ENCODE results near the gene CEBPE. TPM values are rescaled to one million over a fixed set of nuclear protein-coding genes. Genes with fewer than 3 reads are reported as not detected.

Gene CEBPE
- total RNA-seq, 1 donor from 2014 or later, result not detected

DNA sequence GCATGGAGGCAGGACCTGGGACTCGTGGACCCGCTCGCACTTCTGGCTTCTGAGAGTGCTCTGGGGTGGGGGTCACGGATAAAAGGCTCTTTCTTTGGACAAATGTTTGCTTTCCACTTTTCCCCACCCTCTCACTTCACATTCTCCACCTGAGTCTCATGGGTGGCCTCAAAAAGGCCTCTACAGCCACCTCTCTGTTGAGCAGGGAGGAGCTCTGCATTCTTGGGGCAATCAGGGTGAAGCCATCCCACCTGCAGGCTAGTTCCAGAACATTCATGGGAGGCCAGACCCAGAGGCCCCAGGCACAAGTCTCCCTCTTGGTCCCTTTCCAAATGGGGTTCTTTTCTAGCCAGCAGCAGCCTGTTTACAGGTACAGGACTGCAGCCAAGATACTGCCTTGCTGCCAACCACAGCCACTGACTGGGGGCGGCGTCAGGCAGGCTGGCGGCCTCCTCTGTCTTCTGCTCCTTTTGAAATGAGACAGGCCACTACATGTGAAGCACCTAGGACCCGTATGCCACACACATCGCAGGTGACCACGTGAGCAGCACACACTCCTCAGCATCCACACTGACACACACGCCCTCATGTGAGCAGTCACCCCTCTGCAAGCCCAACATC is 18.2 kb upstream of the CEBPE start:
- Histone ChIP-seq H2AFZ (ENCODE audit: low read depth, low read length) (no peak overlapping the region), H4K20me1 (ENCODE audit: insufficient read depth, low read length) (no peaks in the 10 kb centered on the region), H3K4me2 (ENCODE audit: low read length) (no peak overlapping the region), H3K27ac (ENCODE audit: low read depth, low read length) (no peak overlapping the region), H3K4me1 (ENCODE audit: insufficient read depth, low read length) (no peaks in the 10 kb centered on the region), H3K4me3 (ENCODE audit: insufficient read depth, low read depth, low read length) (no peak overlapping the region), H3K27me3 (ENCODE audit: insufficient read depth, low read length) (no peaks in the 10 kb centered on the region), H3K9me3 (ENCODE audit: insufficient read depth, low read depth, low read length) (no peaks in the 10 kb centered on the region), H3K9ac (ENCODE audit: low read length) (no peak overlapping the region), H3K79me2 (ENCODE audit: insufficient read depth, low read length) (no peaks in the 10 kb centered on the region), H3K36me3 (ENCODE audit: insufficient read depth, low read length) (no peaks in the 10 kb centered on the region)
- Mint-ChIP-seq H3K9me3 (ENCODE audit: unreplicated experiment) (no peaks in the 10 kb centered on the region), H3K4me3 (ENCODE audit: unreplicated experiment) (no peak overlapping the region), H3K36me3 (ENCODE audit: low read depth, unreplicated experiment) (peaks cover 3% of the 10 kb centered on the region), H3K4me1 (ENCODE audit: low read depth, unreplicated experiment) (peaks cover 1% of the 10 kb centered on the region), H3K27me3 (ENCODE audit: low read depth, unreplicated experiment) (peaks cover 35% of the 10 kb centered on the region), H3K27ac (ENCODE audit: unreplicated experiment) (no peak overlapping the region)
- no peak for FAIRE-seq
- no peak for DNase-seq (ENCODE audit: low read depth)
- TF ChIP-seq, protein P1, sequence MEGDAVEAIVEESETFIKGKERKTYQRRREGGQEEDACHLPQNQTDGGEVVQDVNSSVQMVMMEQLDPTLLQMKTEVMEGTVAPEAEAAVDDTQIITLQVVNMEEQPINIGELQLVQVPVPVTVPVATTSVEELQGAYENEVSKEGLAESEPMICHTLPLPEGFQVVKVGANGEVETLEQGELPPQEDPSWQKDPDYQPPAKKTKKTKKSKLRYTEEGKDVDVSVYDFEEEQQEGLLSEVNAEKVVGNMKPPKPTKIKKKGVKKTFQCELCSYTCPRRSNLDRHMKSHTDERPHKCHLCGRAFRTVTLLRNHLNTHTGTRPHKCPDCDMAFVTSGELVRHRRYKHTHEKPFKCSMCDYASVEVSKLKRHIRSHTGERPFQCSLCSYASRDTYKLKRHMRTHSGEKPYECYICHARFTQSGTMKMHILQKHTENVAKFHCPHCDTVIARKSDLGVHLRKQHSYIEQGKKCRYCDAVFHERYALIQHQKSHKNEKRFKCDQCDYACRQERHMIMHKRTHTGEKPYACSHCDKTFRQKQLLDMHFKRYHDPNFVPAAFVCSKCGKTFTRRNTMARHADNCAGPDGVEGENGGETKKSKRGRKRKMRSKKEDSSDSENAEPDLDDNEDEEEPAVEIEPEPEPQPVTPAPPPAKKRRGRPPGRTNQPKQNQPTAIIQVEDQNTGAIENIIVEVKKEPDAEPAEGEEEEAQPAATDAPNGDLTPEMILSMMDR (IDR thresholded peaks at IDR 0.05; ENCODE audit: insufficient read depth, low read depth, low read length), result no peak
- TF ChIP-seq EZH2 (IDR thresholded peaks at IDR 0.05; ENCODE audit: insufficient read depth, low read length), result no peak

DNA sequence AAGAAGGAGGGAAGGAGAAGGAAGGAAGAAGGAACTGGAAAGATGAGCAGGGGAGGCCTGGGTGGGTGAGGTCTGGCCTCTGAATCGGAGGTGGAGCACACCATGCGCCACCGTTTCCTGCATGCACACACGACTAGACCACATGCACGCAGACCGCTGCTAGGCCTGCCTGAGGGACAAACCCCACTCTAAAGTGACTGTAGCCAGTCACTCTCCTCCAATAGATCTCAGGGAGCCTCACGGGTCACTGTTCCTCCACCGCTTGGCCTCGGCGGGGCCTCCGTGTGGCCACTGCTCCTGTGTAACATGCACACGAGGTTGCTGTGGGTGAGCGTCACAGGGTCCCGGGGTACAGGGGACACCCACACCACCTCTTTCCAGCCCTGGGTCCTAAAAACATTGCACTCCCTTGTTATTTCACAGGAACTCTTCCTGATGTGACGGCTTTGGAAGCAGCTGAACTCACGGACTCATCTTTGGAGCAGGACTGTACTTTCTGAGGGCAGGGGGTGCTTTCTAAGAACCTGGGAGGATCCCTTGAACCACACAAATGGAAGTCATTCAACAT is 17.6 kb upstream of the CEBPE start:
- Histone ChIP-seq H3K4me2 (ENCODE audit: low read length) (no peak overlapping the region), H3K4me3 (ENCODE audit: insufficient read depth, low read depth, low read length) (no peak overlapping the region), H2AFZ (ENCODE audit: low read depth, low read length) (no peak overlapping the region), H3K9ac (ENCODE audit: low read length) (no peak overlapping the region), H3K27ac (ENCODE audit: low read depth, low read length) (no peak overlapping the region), H3K9me3 (ENCODE audit: insufficient read depth, low read depth, low read length) (no peaks in the 10 kb centered on the region), H3K27me3 (ENCODE audit: insufficient read depth, low read length) (peaks cover 1% of the 10 kb centered on the region), H3K36me3 (ENCODE audit: insufficient read depth, low read length) (no peaks in the 10 kb centered on the region), H4K20me1 (ENCODE audit: insufficient read depth, low read length) (no peaks in the 10 kb centered on the region), H3K4me1 (ENCODE audit: insufficient read depth, low read length) (no peaks in the 10 kb centered on the region), H3K79me2 (ENCODE audit: insufficient read depth, low read length) (no peaks in the 10 kb centered on the region)
- TF ChIP-seq, protein P1 (IDR thresholded peaks at IDR 0.05; ENCODE audit: insufficient read depth, low read depth, low read length), result no peak
- TF ChIP-seq EZH2 (IDR thresholded peaks at IDR 0.05; ENCODE audit: insufficient read depth, low read length), result no peak
- Mint-ChIP-seq H3K36me3 (ENCODE audit: low read depth, unreplicated experiment) (peaks cover 3% of the 10 kb centered on the region), H3K9me3 (ENCODE audit: unreplicated experiment) (no peaks in the 10 kb centered on the region), H3K4me1 (ENCODE audit: low read depth, unreplicated experiment) (no peaks in the 10 kb centered on the region), H3K27me3 (ENCODE audit: low read depth, unreplicated experiment) (peaks cover 35% of the 10 kb centered on the region), H3K4me3 (ENCODE audit: unreplicated experiment) (no peak overlapping the region), H3K27ac (ENCODE audit: unreplicated experiment) (no peak overlapping the region)
- no peak for DNase-seq (ENCODE audit: low read depth)
- FAIRE-seq, result no peak

DNA sequence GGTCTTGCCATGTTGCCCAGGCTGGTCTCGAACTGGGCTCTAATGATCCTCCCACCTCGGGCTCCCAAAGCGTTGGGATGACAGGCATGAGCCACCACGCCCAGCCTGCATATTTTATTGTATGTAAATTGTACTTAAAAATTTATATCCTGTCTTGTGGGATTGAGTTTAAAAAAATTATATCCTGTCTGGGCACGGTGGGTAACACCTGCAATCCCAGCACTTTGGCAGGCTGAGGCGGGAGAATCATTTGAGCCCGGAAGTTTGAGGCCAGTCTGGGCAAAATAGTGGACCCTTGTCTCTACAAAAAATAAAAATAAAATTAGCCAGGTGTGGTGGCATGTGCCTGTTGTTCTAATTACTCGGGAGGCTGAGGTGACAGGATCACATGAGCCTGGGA is 13.9 kb upstream of the CEBPE start:
- H3K27me3 ChIP-seq (ENCODE audit: insufficient read depth, low read length), result peaks cover 15% of the 10 kb centered on the region
- no peak overlapping the region for H3K27ac ChIP-seq (ENCODE audit: low read depth, low read length)
- Mint-ChIP-seq H3K4me1 (ENCODE audit: low read depth, unreplicated experiment) (no peaks in the 10 kb centered on the region), H3K4me3 (ENCODE audit: unreplicated experiment) (no peak overlapping the region), H3K27ac (ENCODE audit: unreplicated experiment) (no peak overlapping the region), H3K36me3 (ENCODE audit: low read depth, unreplicated experiment) (peaks cover 4% of the 10 kb centered on the region), H3K9me3 (ENCODE audit: unreplicated experiment) (no peaks in the 10 kb centered on the region), H3K27me3 (ENCODE audit: low read depth, unreplicated experiment) (peaks cover 21% of the 10 kb centered on the region)
- no peaks in the 10 kb centered on the region for H3K79me2 ChIP-seq (ENCODE audit: insufficient read depth, low read length)
- FAIRE-seq, result no peak
- H3K9me3 ChIP-seq (ENCODE audit: insufficient read depth, low read depth, low read length), result no peaks in the 10 kb centered on the region
- DNase-seq (ENCODE audit: low read depth), result no peak
- H3K36me3 ChIP-seq (ENCODE audit: insufficient read depth, low read length), result no peaks in the 10 kb centered on the region
- no peaks in the 10 kb centered on the region for H4K20me1 ChIP-seq (ENCODE audit: insufficient read depth, low read length)
- no peak overlapping the region for H3K9ac ChIP-seq (ENCODE audit: low read length)
- no peak overlapping the region for H3K4me2 ChIP-seq (ENCODE audit: low read length)
- H2AFZ ChIP-seq (ENCODE audit: low read depth, low read length), result no peak overlapping the region
- no peak for TF ChIP-seq EZH2 (IDR thresholded peaks at IDR 0.05; ENCODE audit: insufficient read depth, low read length)
- no peaks in the 10 kb centered on the region for H3K4me1 ChIP-seq (ENCODE audit: insufficient read depth, low read length)
- H3K4me3 ChIP-seq (ENCODE audit: insufficient read depth, low read depth, low read length), result no peak overlapping the region

Measured in astrocyte (in vitro differentiated cells and primary cell).